CD4-positive, alpha-beta memory T cell (primary cell): Measurements from ENCODE around the gene WARS2. TPM values are rescaled to one million over a fixed set of nuclear protein-coding genes. Genes with fewer than 3 reads are reported as not detected.

ENCODE experiments used
- CTCF ChIA-PET: fragments of 350-600 bp; sonication (Branson Sonifier 250); formaldehyde crosslinking; loops from one replicate; lab custom pipeline; 2021; ENCODE audit warnings: inconsistent platforms; ENCODE audit not compliant: partially characterized antibody; lab: Charles Lee
- POLR2A ChIA-PET: fragments of 350-600 bp; sonication (Branson Sonifier 250); formaldehyde crosslinking; loops from one replicate; lab custom pipeline; 2021; ENCODE audit not compliant: partially characterized antibody; lab: Charles Lee
- DNase-seq, 5 donors: peaks; one replicate each; pipeline versions ENCODE4 v3.0.0 to v3.0.0-alpha.2; 2020 to 2022; ENCODE audit warnings: mixed read lengths in 1 of 5
- H3K27ac ChIP-seq: one replicate; pipeline ENCODE4 v1.7.0; 2013; ENCODE audit warnings: low read depth, low read length
- H3K27me3 ChIP-seq: 2 replicates; pipeline ENCODE4 v1.7.0; 2013; ENCODE audit warnings: mild to moderate bottlenecking, low read length, moderate library complexity; ENCODE audit not compliant: insufficient read depth
- H3K36me3 ChIP-seq: 2 replicates; pipeline ENCODE4 v1.7.0; 2013; ENCODE audit warnings: mild to moderate bottlenecking, low read length, moderate library complexity; ENCODE audit not compliant: insufficient read depth
- H3K4me1 ChIP-seq: 2 replicates; pipeline ENCODE4 v1.7.0; 2013; ENCODE audit warnings: mild to moderate bottlenecking, low read length, moderate library complexity; ENCODE audit not compliant: insufficient read depth
- H3K4me3 ChIP-seq, 2 donors: one replicate each; pipeline ENCODE4 v1.7.0; 2013; ENCODE audit warnings: low read length in 2 of 2, mild to moderate bottlenecking in 1 of 2
- H3K9me3 ChIP-seq, 2 donors: one replicate each; pipeline ENCODE4 v1.7.0; 2013; ENCODE audit warnings: low read length in 2 of 2, control low read depth in 1 of 2; ENCODE audit not compliant: control insufficient read depth in 1 of 2
- H3K27ac Mint-ChIP-seq, 7 donors: one replicate each; pipeline ENCODE4 v1.8.0; 2020 to 2021; ENCODE audit warnings: mixed read lengths in 7 of 7, mild to moderate bottlenecking in 6 of 7, inconsistent platforms in 3 of 7, moderate library complexity in 3 of 7
- H3K27me3 Mint-ChIP-seq, 2 donors: one replicate each; pipeline ENCODE4 v1.8.0; 2020 to 2021; ENCODE audit warnings: mixed read lengths in 2 of 2
- H3K36me3 Mint-ChIP-seq, 2 donors: one replicate each; pipeline ENCODE4 v1.8.0; 2020 to 2021; ENCODE audit warnings: mixed read lengths in 2 of 2, inconsistent platforms in 1 of 2, mild to moderate bottlenecking in 1 of 2
- H3K4me1 Mint-ChIP-seq, 4 donors: one replicate each; pipeline ENCODE4 v1.8.0; 2020 to 2021; ENCODE audit warnings: mixed read lengths in 4 of 4, mild to moderate bottlenecking in 1 of 4
- H3K4me3 Mint-ChIP-seq, 8 donors: one replicate each; pipeline ENCODE4 v1.8.0; 2020 to 2021; ENCODE audit warnings: mixed read lengths in 8 of 8, mild to moderate bottlenecking in 7 of 8, moderate library complexity in 6 of 8, inconsistent platforms in 3 of 8
- H3K9me3 Mint-ChIP-seq, 8 donors: one replicate each; pipeline ENCODE4 v1.8.0; 2020 to 2021; ENCODE audit warnings: mixed read lengths in 8 of 8, mild to moderate bottlenecking in 5 of 8, inconsistent platforms in 3 of 8, moderate library complexity in 1 of 8
- intact Hi-C: fragments of 100-400 bp; cut with micrococcal nuclease; formaldehyde crosslinking; loops from one replicate; pipeline ENCODE4 v1.15.1; 2023
- polyA plus RNA-seq, 2 donors: library from polyadenylated mRNA; unstranded; fragments of 300-500 nt; fragmentation: Illumina TruSeq; gene quantifications; one replicate each; pipeline ENCODE4 v1.2.3, GENCODE V29; 2021
- total RNA-seq, 2 experiments: library from RNA; stranded (reverse); gene quantifications; one replicate each; pipeline ENCODE4 v1.2.3, GENCODE V29; 2021

Gene WARS2
- total and polyA plus RNA-seq, 4 experiments from 2014 or later = 6.9 to 12.4 (median 10.4) TPM

DNA sequence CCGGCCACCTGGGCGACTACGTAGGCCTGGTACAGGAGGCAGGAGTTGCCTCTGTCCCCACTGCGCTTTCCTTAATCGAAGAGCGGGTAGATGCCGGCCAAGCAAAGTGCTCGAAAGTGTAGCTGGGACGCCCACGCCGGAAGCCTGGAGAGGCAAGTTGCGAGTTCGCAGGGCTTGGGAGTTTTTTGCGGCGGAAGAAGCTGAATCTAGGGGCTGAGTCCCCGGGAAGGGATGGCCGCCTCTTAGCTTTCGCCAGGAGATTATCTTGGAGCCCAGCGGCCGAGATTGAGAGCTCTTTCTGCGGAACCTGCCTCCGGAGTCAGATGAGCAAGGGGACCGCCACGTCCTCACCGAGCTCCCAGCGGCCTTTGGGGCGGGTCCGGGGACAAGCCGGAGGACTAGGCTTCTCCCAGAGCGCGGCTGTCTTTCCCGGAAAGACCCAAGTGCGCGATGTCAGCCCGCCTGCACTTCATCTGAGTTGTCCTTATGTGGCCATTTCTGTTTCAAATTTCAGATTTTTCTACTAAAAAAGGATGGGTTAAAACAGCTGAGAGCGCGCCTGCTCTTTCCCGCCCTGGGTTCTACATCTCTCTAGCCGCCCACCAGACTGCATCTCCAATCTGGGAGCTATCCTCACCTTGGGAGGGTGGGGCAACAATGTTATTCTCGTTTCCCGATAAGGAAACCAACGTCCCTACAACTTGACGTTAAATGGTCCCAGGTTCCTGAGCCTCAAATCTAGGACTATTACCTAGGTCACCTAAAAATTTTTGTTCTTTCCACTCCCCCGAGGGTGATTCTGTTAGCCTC is 139.9 kb downstream of the WARS2 start:
- Mint-ChIP-seq H3K27me3 (peaks cover 69 to 73% of the 10 kb centered on the region in 2 donors), H3K4me1 (peaks cover 4 to 21% (median 5%) of the 10 kb centered on the region in 4 donors), H3K27ac (no peak overlapping the region), H3K36me3 (peaks cover under 1 to 9% of the 10 kb centered on the region in 2 donors), H3K9me3 (peaks cover under 1 to 49% (median 29%) of the 10 kb centered on the region in 8 donors), H3K4me3 (peak overlapping the region in 3 of 8 donors; percentile 35 to 41 (median 37))
- no peak for DNase-seq
- no peaks in the 10 kb centered on the region for H3K36me3 ChIP-seq
- intact Hi-C loops = no loop called here
- no peak overlapping the region for H3K27ac ChIP-seq
- no peaks in the 10 kb centered on the region for H3K9me3 ChIP-seq
- H3K4me3 ChIP-seq = no peak overlapping the region
- H3K4me1 ChIP-seq = no peaks in the 10 kb centered on the region
- POLR2A ChIA-PET = no interaction called here
- H3K27me3 ChIP-seq = peaks cover 27% of the 10 kb centered on the region
- CTCF ChIA-PET = no interaction called here

DNA sequence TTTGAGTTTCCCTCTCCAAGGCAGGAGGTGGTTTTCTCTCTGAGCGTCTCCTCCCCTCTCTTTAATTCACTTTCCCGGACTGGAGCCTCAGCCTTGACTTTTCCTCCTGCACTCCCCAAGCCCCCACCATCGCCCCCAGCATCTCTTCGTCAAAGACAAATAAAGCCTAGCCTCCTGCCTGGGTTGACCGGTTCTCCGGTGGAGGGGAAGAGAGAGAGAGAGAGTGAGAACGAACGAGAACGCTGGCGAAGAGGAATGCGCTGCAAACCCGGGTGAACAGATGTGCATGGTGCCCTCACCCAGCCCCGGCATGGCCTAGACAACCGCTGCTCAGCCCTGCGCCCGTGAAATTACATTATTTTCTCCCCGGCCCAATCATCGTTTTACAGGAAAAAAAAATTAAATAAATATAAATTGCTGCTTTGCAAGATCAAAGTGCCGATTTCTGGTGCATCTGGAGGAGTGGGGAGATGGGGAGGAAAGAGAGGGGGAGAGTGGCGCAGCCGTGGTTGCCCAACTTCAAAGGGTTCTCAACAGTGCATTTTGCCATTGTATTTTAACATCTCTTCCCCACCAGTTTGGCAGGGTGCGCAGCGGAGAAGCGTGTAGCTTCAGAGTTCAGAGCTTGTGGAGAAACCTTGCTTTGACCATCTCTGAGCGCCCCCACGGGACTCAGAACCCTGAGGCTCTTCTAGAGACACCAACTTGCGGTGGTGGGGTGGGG is 140.9 kb downstream of the WARS2 start:
- Histone ChIP-seq H3K27ac (no peak overlapping the region), H3K4me3 (no peak overlapping the region), H3K27me3 (peaks cover 30% of the 10 kb centered on the region), H3K4me1 (no peaks in the 10 kb centered on the region), H3K36me3 (no peaks in the 10 kb centered on the region), H3K9me3 (no peaks in the 10 kb centered on the region)
- no peak overlapping the region for H3K27ac Mint-ChIP-seq
- ChIA-PET POLR2A (no interaction called here), CTCF (no interaction called here)
- H3K4me1 Mint-ChIP-seq = peaks cover 3 to 21% (median 5%) of the 10 kb centered on the region in 4 donors
- H3K9me3 Mint-ChIP-seq = peaks cover 0 to 41% (median 29%) of the 10 kb centered on the region in 8 donors
- DNase-seq = no peak
- peak overlapping the region in 1 of 8 donors; percentile 32 for H3K4me3 Mint-ChIP-seq
- intact Hi-C loops = no loop called here
- peaks cover 0 to 9% of the 10 kb centered on the region in 2 donors for H3K36me3 Mint-ChIP-seq
- H3K27me3 Mint-ChIP-seq = peaks cover 70 to 74% of the 10 kb centered on the region in 2 donors

DNA sequence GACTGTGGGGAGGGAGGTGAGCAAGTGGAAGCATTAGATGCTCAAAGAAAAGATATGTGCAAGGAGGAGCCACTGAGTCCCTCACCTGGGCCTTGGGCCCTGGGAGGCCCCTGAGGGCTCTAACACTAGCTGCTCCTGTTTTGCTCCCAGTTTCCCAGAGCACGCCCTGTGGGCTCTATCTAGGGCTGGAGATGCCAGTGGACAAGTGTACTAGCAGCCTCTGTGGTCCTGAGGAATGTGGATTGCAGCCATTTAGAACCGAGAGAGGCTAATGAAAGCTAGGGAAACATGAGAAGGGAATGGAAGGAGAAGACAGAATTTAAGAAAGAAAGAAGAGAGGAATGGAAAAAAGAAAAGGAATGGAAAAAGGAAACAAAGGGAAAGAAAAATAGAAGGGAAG is 142.3 kb downstream of the WARS2 start:
- Histone ChIP-seq H3K36me3 (no peaks in the 10 kb centered on the region), H3K4me1 (no peaks in the 10 kb centered on the region), H3K4me3 (no peak overlapping the region), H3K9me3 (no peaks in the 10 kb centered on the region), H3K27me3 (peaks cover 34% of the 10 kb centered on the region), H3K27ac (no peak overlapping the region)
- POLR2A ChIA-PET = no interaction called here
- Mint-ChIP-seq H3K27me3 (peaks cover 70 to 73% of the 10 kb centered on the region in 2 donors), H3K4me1 (peaks cover 3 to 21% (median 5%) of the 10 kb centered on the region in 4 donors), H3K36me3 (peaks cover 0 to 2% of the 10 kb centered on the region in 2 donors), H3K9me3 (peaks cover 0 to 36% (median 22%) of the 10 kb centered on the region in 8 donors), H3K27ac (no peak overlapping the region), H3K4me3 (peak overlapping the region in 1 of 8 donors; percentile 6)
- DNase-seq = no peak
- CTCF ChIA-PET = no interaction called here
- intact Hi-C loops = no loop called here

GRCh38 chr1:118997225-118997624 is 143.2 kb downstream of the WARS2 start:
- peaks cover 30% of the 10 kb centered on the region for H3K27me3 ChIP-seq
- CTCF ChIA-PET = interaction anchor here (0.7 kb wide), 1 partner anchor 12 kb away, joined by 3 read pairs; no protein-coding TSS in a partner anchor
- peaks cover 63 to 65% of the 10 kb centered on the region in 2 donors for H3K27me3 Mint-ChIP-seq

DNA sequence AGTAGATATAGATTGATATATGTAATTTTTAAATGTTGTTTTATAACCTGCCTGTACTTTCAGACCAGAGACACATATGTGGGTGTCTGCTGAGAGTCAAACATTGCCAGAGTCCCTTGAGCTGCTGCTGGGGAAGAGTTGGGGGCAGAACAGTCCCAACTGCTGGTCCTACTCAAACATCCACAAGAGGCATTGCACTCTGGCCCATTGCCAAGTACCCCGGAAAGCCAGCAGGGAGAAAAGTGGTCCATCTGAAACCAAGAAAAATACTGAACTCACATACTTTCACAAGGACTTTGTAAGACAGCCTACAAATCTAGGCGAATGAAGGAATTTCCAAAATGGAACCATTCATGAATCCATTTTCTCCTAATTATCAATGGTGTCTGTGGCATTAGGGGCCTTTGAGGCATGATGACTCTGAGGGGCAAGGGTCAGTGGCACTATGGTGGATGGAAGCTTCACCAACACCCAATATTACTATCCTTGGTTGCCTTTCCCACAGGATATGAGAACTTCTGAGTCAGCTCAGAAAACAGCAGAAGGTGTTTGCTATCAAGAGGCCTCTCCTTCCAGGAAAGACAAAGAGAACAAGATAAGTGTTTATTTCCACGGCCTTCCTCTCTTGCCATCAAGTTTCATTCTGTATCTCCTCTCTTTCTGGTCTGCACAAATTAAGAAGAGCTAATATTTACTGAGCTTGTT is 145.0 kb downstream of the WARS2 start:
- CTCF ChIA-PET = no interaction called here
- intact Hi-C loops = no loop called here
- peaks cover 0 to 43% (median 18%) of the 10 kb centered on the region in 8 donors for H3K9me3 Mint-ChIP-seq

More at GRCh38 chr1:118997225-118997624, 143.2 kb downstream of the WARS2 start:
- peaks cover 0 to 33% (median 17%) of the 10 kb centered on the region in 8 donors for H3K9me3 Mint-ChIP-seq
- Histone ChIP-seq H3K4me1 (no peaks in the 10 kb centered on the region), H3K36me3 (no peaks in the 10 kb centered on the region), H3K27ac (no peak overlapping the region), H3K9me3 (no peaks in the 10 kb centered on the region), H3K4me3 (no peak overlapping the region)
- no peak overlapping the region for H3K27ac Mint-ChIP-seq
- POLR2A ChIA-PET = no interaction called here
- no peak for DNase-seq
- H3K36me3 Mint-ChIP-seq = peaks cover 0 to 1% of the 10 kb centered on the region in 2 donors
- intact Hi-C loops = no loop called here
- H3K4me3 Mint-ChIP-seq = no peak overlapping the region
- peaks cover 4 to 19% (median 5%) of the 10 kb centered on the region in 4 donors for H3K4me1 Mint-ChIP-seq

GRCh38 chr1:118993700-118994026 is 146.8 kb downstream of the WARS2 start:
- Histone ChIP-seq H3K36me3 (no peaks in the 10 kb centered on the region), H3K27ac (no peak overlapping the region), H3K9me3 (no peaks in the 10 kb centered on the region), H3K4me3 (no peak overlapping the region), H3K27me3 (peaks cover 24% of the 10 kb centered on the region), H3K4me1 (no peaks in the 10 kb centered on the region)
- ChIA-PET CTCF (interaction anchor here (1.4 kb wide), 1 partner anchor 14 kb away, joined by 3 read pairs; no protein-coding TSS in a partner anchor), POLR2A (no interaction called here)
- intact Hi-C loops = no loop called here
- H3K27me3 Mint-ChIP-seq = peaks cover 63 to 69% of the 10 kb centered on the region in 2 donors
- DNase-seq = no peak
- H3K27ac Mint-ChIP-seq = peak overlapping the region in 1 of 7 donors; percentile 24
- H3K4me1 Mint-ChIP-seq = peaks cover 0 to 4% (median 1%) of the 10 kb centered on the region in 4 donors
- H3K9me3 Mint-ChIP-seq = peaks cover 0 to 45% (median 22%) of the 10 kb centered on the region in 8 donors
- no peak overlapping the region for H3K4me3 Mint-ChIP-seq
- H3K36me3 Mint-ChIP-seq = peaks cover 0 to 1% of the 10 kb centered on the region in 2 donors

More for the DNA sequence above, 145.0 kb downstream of the WARS2 start:
- H3K4me1 Mint-ChIP-seq = peaks cover 0 to 6% (median 5%) of the 10 kb centered on the region in 4 donors
- peaks cover 0 to 1% of the 10 kb centered on the region in 2 donors for H3K36me3 Mint-ChIP-seq
- H3K27ac ChIP-seq = no peak overlapping the region
- H3K27me3 Mint-ChIP-seq = peaks cover 67 to 71% of the 10 kb centered on the region in 2 donors
- H3K4me3 ChIP-seq = no peak overlapping the region
- no peak overlapping the region for H3K27ac Mint-ChIP-seq
- no peaks in the 10 kb centered on the region for H3K36me3 ChIP-seq
- H3K4me3 Mint-ChIP-seq = no peak overlapping the region
- no peaks in the 10 kb centered on the region for H3K4me1 ChIP-seq
- H3K9me3 ChIP-seq = no peaks in the 10 kb centered on the region
- POLR2A ChIA-PET = no interaction called here
- no peak for DNase-seq
- H3K27me3 ChIP-seq = peaks cover 30% of the 10 kb centered on the region
